Liver (tissue), 2 donors: ENCODE results near the gene USH2A.

Source experiments
- MAX ChIP-seq: IDR thresholded peaks from 2 replicates; pipeline ENCODE4 v1.6.1; 2016; ENCODE audit warnings: antibody characterized with exemption
- TF ChIP-seq, protein P1 (sequence below): fragments of 150-350 bp; IDR thresholded peaks from 2 replicates; pipeline ENCODE4 v1.5.1; 2017; ENCODE audit warnings: improper control_type of control experiment, low read depth, low read length; ENCODE audit not compliant: missing input control
- donor health status: healthy.

DNA sequence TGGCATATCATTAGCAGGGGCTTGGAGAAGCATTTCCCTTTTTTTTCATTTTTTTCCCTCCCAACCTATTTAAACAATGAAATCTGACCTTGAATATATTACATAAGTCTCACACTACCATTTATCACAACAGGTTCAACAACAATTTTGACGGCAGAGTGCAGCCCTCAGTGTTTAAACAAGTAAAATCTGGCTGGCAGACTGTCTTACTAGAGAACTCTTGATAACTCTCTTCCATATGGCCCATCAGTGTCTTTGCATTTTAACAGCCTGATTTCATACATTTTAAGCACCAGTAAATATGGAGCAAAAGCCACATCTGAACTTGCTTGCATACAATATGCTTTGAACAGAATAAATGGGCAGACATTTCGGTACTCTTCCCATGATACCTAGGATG lies 643.1 kb downstream of the USH2A start:
- TF ChIP-seq, protein P1, sequence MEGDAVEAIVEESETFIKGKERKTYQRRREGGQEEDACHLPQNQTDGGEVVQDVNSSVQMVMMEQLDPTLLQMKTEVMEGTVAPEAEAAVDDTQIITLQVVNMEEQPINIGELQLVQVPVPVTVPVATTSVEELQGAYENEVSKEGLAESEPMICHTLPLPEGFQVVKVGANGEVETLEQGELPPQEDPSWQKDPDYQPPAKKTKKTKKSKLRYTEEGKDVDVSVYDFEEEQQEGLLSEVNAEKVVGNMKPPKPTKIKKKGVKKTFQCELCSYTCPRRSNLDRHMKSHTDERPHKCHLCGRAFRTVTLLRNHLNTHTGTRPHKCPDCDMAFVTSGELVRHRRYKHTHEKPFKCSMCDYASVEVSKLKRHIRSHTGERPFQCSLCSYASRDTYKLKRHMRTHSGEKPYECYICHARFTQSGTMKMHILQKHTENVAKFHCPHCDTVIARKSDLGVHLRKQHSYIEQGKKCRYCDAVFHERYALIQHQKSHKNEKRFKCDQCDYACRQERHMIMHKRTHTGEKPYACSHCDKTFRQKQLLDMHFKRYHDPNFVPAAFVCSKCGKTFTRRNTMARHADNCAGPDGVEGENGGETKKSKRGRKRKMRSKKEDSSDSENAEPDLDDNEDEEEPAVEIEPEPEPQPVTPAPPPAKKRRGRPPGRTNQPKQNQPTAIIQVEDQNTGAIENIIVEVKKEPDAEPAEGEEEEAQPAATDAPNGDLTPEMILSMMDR: no peak
- no peak for TF ChIP-seq MAX
